ENCODE data around the gene RBM8A. TPM values are rescaled to one million over a fixed set of nuclear protein-coding genes. Genes with fewer than 3 reads are reported as not detected.

The RBM8A gene
- total and polyA plus RNA-seq, 9 of the 15 experiments (the other 6 are each of a cell fraction or from before 2014, with no cell fraction given) = 215 to 1,035 (median 291) TPM

DNA sequence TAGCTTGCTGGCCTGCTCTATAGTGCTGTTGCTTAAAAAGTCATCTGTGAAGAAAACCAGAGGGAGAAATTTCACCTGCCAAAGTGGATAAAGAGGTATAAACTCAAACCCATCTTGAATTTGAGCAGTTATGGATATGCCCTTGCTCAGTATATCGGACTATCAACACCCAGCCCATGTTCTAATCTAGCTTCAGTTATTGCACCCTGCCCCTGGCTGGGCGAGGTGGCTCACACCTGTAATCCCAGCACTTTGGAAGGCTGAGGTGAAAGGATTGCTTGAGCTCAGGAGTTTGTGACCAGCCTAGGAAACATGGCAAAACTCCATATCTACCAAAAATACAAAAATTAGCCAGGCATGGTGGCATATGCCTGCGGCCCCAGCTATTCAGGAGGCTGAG lies 17.2 kb upstream of the RBM8A start (continued):
- TF ChIP-seq ZNF41 (CRISPR knock-in tag; conservative IDR thresholded peaks at IDR 0.05) = no peak
- TF ChIP-seq RFX7 (CRISPR knock-in tag; IDR thresholded peaks at IDR 0.05) = no peak
- TF ChIP-seq ZBTB1 (CRISPR knock-in tag; IDR thresholded peaks at IDR 0.05; ENCODE audit: borderline replicate concordance, low read depth) = no peak

- ATAC-seq = no peak
- H3K79me2 ChIP-seq (ENCODE audit: control insufficient read depth, insufficient read depth, low read length) = no peaks in the 10 kb centered on the region
Measured at GRCh38 chr1:145942871-145943270, 15.6 kb upstream of the RBM8A start.

More at GRCh38 chr1:145942871-145943270, 15.6 kb upstream of the RBM8A start:
- CTCF ChIA-PET (ENCODE audit: low intra/inter-chr PET ratio) = no interaction called here
- no peak overlapping the region for H3K4me2 ChIP-seq (ENCODE audit: insufficient read depth, low read length)
- no peak overlapping the region for H3K4me3 ChIP-seq
- no peaks in the 10 kb centered on the region for H3K9me3 ChIP-seq (replicated peaks; ENCODE audit: control insufficient read depth, insufficient read depth, low read depth, low read length)
- no peaks in the 10 kb centered on the region for H4K20me1 ChIP-seq (replicated peaks; ENCODE audit: control insufficient read depth, insufficient read depth, low read length)
- H3K36me3 ChIP-seq (ENCODE audit: control insufficient read depth, insufficient read depth, low read length) = peaks cover 18% of the 10 kb centered on the region; the same call in 1 of the 3 replicates
- no peak overlapping the region for H3K27ac ChIP-seq (ENCODE audit: extremely low read depth, low read depth, low read length)
- POLR2A ChIA-PET = interaction anchor here (0.9 to 1.6 kb wide), 3 partner anchors 12 to 48 kb away, joined by 3 to 5 read pairs (median 3); no protein-coding TSS in a partner anchor
- intact Hi-C loops (cut with micrococcal nuclease) = no loop called here
- TF ChIP-seq XRCC4 (IDR thresholded peaks at IDR 0.05; ENCODE audit: extremely low read depth, insufficient read depth, insufficient read length) = no peak
- no peak for TF ChIP-seq NFRKB (IDR thresholded peaks at IDR 0.05; ENCODE audit: low read depth)
- no peak for TF ChIP-seq HDAC6 (IDR thresholded peaks at IDR 0.05; ENCODE audit: low read depth, low read length)
- no peak for TF ChIP-seq PHF8 (IDR thresholded peaks at IDR 0.05; ENCODE audit: borderline replicate concordance, low read length)
- no peak for TF ChIP-seq NUFIP1 (IDR thresholded peaks at IDR 0.05; ENCODE audit: partially characterized antibody)
- WGBS (ENCODE audit: insufficient coverage, low coverage, missing lambda C conversion rate) = 71% methylated on average over 6 of the region's 6 CpGs
- no peaks in the 10 kb centered on the region for H3K9me1 ChIP-seq (ENCODE audit: control insufficient read depth, insufficient read depth, low read length)
- H3K9ac ChIP-seq (ENCODE audit: insufficient read depth in 1 of 2, low read depth in 2 of 2, low read length in 2 of 2) = no peak overlapping the region
- FAIRE-seq (no peak), DNase-seq (ENCODE audit: extremely low read depth in 1 of 4, low spot score in 3 of 4) (no peak)
- no peak overlapping the region for H2AFZ ChIP-seq (ENCODE audit: low read depth, low read length)
- BruUV-seq (replicated peaks) = no TSS peak
- no peaks in the 10 kb centered on the region for H3K4me1 ChIP-seq (replicated peaks in 1 of 2; ENCODE audit: control insufficient read depth in 2 of 2, insufficient read depth in 2 of 2, low read length in 2 of 2)
- in situ Hi-C loops (cut with MboI) = no loop called here
- H3K27me3 ChIP-seq (ENCODE audit: control insufficient read depth in 2 of 2, insufficient read depth in 2 of 2, low read length in 2 of 2) = no peaks in the 10 kb centered on the region

Measured in K562 (cell line).